ENCODE measurements around the gene VEPH1.

DNA sequence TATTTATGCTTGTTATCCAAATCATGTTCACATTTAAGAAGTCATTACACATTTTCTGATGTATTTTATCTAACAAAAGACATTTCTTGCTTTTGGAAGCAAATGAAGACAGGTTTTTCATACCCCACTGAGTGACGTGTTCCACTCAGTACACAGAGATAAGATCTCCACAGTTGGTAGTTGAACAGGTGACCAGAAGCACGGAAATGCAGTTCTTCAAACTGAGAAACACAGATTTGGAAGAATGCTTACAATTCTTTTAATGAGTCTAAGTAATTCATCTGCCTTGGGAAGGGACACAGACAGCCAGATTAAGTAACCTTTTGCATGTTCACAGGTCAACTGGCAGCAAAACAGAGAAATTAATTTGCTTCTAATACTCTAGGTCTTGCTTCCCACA lies 43.5 kb downstream of the VEPH1 start:
- TF ChIP-seq, protein P1, sequence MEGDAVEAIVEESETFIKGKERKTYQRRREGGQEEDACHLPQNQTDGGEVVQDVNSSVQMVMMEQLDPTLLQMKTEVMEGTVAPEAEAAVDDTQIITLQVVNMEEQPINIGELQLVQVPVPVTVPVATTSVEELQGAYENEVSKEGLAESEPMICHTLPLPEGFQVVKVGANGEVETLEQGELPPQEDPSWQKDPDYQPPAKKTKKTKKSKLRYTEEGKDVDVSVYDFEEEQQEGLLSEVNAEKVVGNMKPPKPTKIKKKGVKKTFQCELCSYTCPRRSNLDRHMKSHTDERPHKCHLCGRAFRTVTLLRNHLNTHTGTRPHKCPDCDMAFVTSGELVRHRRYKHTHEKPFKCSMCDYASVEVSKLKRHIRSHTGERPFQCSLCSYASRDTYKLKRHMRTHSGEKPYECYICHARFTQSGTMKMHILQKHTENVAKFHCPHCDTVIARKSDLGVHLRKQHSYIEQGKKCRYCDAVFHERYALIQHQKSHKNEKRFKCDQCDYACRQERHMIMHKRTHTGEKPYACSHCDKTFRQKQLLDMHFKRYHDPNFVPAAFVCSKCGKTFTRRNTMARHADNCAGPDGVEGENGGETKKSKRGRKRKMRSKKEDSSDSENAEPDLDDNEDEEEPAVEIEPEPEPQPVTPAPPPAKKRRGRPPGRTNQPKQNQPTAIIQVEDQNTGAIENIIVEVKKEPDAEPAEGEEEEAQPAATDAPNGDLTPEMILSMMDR (conservative IDR thresholded peaks at IDR 0.05 in 1 of 2, IDR thresholded peaks at IDR 0.05 in 1 of 2; ENCODE audit: extremely low read depth in 1 of 2, insufficient read depth in 1 of 2, low read depth in 1 of 2, low read length in 2 of 2): no peak
- TF ChIP-seq EZH2 (IDR thresholded peaks at IDR 0.05; ENCODE audit: borderline replicate concordance, low read length): no peak
